Measurements from ENCODE around the gene MTM1.

MTM1 gene

DNA sequence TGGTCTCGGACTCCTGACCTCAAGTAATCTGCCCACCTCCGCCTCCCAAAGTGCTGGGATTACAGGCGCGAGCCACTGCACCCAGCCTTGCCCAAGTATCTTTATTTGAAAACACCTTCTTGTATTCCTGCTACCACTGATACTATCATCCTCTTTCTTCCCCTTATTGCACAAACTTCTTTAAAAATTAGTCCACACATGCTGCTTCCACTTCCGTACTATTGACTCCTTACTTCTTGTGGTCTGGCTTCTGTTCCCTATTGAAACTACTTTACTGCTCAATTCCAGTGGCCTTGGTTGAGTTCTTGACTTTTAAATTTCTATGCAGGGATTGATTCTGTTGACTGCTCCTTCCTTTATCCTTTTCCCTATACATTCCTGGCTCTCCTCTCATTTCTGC is 38.8 kb downstream of the MTM1 start:
- DNase-seq, result no peak

DNA sequence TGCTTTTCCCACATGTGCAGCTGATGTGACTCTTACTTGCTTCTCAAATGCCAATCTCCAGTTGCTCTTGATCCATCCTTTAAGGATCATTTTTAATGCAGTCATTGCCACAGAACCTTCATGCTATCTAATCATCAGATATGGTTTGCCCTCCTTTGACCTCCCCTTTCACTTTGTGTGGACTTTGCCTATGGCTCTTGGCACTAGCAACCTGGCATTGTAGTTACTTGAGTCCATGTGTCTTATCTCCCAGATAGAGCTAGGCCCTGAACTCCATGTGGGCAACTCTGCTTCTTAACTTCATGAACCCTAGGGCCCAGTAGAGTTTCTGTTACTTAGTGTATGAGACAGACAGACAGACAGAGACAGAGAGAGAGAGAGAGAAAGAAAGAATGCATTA is 41.6 kb downstream of the MTM1 start:
- no peak for DNase-seq

DNA sequence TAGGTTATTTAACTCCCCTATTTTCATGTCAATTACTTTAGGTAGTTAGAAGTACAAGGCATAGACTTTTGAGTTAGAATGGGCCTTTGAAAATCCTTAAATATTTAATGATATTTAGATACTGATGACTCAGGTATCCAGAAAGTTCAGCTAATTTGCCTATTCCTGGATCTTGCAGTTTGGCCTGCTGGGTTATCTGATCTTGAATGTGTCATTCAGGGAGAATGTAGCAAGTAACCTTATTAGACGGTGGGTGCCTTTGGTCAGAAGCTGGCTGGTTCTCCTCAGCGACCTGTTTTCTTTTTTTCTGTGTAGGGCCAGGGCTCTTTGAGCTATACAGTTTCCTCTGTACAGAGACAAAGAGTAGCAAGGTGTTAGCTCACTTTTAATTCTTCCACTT is 42.0 kb downstream of the MTM1 start:
- no peak for DNase-seq

DNA sequence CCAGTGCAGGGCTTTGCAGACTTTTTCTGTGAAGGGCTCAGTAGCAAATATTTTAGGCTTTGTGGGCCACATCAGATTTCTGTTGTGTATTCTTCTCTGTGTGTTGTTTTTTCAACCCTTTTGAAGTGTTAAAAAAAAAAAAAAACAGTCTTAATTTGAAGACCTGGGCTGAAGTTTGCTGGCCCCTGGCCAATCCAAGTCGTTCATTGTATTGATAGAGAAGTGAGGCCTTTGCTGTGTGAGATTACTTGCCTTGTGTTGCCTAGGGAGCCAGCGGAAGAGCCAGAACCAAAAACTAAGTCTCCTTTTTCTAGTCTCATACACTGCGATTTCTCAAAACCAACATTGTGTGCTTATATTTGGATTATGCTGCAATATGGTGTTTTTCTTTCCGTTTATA is 46.9 kb downstream of the MTM1 start:
- no peak for DNase-seq

DNA sequence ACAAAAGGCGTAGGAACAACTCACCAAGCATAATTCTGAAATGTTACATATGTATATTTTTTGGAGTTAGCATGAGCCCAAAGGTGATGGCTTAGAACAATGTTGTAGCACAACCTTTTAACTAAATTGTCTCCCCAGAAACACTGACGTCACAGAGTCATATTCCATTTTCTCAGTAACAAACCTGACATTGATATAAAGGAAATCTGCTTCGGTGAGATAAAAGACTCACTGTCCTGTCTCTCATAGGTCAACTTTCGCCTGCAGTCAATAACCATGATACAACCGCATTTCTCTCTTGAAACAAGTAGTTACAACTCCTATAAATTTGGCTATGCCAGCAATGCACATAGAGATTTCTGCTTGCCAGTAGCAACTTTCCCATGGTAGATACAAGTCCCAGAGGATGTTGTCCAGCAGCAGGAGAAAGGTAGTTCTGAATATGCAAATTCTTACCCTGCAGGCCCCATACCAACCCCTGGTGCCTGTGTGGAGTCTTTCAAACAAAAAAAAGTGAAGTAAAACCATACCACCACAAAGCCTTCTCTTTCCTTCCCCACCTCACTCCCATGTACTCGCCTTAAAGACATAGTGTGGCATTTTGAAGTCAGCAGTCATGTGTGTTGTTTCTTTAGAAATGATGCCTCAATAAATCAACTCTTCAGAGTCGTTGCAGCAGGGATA is 47.9 kb downstream of the MTM1 start:
- no peak for DNase-seq

DNA sequence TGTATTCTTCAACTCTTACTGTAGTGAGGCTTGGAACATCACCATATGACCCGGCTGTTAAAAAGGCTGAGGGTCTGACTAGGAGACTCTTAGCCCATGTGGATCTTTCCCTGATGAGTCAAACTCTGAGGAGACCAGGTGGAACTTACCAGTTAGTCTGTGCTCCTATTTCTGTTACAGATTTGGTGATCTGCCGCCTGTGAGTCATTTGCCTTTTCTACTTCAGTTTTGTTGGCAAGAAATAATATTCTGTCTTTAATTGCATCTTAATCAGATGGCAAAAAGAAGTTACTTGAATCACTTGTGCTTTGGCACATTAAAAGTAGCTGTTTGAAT is 48.4 kb downstream of the MTM1 start:
- DNase-seq, result no peak

DNA sequence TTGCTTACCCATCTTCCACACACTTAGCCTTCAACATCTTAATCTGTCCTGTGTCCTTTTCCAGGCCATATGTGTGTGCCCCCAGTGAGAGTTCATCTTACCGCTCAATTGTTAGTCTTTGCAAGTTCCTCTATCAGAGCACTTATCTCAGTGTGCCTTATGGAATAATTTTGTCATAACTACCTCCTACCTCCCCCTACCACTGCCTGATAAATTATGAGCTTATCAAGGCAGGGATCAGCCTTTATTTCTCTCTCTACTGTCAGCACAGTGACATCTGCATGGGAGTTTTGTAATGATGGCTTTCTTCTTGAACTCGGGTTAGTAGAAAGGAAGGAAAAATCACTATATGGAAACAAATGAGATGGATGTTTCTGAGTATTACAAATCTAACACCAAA is 53.2 kb downstream of the MTM1 start:
- DNase-seq, result no peak

DNA sequence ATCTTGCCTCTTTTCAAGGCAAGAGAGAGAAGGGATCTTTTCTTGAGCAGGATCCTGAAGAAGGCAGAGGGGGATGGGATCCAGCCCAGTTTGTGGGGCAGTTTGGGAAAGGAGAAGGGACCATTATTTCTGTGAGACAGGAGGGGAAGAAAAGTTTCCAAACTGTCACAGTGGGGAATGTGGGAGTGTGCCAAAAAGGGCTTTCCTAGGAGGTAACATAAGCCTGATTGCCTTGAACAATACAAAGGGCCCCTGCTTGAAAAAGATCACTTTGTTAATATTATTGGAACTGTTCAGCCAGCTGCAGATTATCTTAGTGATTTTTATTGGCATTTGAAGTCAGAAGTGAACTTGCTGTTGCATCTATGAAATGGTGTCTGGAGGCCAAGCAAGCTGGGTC is 55.2 kb downstream of the MTM1 start:
- no peak for DNase-seq

DNA sequence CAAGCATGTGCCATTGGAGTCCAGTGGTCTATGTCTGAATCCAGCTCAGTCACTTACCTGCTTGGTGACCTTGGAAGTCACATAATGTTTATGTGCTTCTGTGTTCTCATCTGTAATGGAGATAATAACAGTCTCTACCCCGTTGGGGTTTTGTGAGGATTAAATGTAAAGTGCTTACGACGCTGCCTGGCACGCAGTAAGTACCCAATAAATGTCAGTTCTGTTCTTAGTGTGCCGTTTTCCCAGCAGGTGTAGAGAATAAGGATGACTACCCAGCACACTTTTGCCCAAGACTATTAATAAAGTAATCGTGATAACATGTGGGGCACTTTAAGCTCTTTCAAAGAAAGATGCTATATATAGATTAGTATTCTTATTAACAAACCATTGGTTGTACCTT is 56.7 kb downstream of the MTM1 start:
- DNase-seq, result no peak

DNA sequence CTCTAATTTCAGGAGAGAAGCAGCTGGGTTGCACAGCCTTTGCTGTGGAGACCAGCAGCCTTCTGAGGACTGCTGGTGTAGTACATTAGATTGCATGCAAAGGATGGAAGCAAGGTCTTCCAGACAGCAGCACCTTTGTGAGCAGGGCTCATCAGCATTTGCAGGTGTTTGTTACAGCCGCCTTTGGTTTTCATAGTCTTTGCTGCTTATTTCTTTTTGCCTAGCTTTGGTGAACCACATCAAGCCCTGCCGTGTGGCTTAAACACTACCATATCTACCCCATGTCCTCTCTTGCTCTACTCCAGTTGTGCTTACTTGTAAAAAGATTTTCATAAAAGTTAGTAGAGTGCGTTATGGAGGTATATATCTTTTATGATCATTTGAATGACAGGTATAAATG is 57.5 kb downstream of the MTM1 start:
- no peak for DNase-seq

DNA sequence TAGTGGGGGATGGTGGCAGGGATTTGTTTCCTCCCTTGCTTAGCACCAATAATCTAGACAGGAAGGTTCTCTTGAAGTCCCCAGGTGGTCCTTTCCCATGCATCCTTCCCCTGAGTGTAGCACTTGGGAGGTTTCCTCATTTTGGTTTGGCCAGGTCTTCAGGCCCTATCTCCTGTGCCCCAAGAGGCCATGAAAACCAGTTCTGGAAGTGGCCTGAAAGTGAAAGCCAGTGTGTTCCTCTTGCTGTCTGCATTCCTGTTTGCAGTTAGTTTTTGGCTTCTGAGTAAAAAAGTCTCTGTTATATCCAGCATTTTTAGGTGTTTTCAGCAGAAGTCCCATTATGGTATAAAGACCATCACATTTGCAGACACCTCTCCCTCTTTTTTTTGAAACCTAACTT is 59.5 kb downstream of the MTM1 start:
- no peak for DNase-seq

DNA sequence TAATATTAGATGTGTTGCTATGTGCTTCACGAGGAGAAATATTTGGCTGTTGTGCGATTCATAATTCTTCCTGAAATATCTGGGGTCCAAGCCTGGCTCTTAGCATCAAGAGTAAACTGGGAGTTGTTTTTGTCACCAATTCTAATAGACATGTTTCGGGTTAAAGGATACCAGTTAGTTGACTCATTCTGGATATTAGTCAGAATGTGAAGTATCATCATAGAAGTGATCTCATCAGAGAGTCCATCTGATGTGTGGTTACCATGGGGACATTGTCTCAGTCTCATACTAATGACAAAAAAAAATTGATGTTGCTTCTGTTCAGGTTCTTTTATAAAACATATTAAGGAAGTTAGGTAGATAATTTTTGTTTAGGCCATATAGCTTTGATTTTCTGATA is 67.5 kb downstream of the MTM1 start:
- no peak for DNase-seq

DNA sequence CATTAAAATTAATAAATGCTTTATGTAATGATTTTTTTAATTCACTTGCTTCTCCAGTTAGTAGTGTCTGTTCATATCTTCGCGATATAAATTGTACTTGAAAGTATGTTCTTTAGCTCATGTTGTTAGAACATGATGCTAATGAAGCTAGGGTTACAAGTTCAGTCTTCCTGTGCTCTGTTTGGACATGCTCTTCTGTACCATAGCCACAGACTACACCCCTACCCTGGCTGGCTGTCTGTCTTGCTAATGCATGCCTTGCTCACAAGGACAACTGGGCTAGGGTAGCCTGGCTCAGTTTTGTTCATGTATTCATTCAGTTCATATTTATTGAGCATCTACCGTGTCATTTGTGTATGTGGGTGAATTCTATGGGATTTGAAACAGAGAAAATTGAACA is 74.0 kb downstream of the MTM1 start:
- DNase-seq, result no peak

DNA sequence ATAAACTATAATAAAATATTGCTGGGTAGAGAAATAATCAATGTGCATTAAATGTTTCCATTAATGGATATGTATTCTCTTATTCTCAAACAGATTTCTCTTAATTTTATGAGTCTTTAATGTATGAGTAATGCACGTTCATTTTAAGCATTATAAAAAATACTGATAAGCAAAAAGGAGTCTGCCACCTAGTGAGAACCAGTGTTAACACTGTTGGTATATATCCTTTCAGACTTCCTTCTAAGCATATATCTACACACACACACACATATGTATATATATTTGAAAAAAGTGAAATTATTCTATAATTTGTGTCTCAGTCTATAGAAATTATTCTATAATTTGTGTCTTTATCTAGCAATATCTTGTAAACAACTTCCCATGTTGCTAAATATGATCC is 74.8 kb downstream of the MTM1 start:
- no peak for DNase-seq

DNA sequence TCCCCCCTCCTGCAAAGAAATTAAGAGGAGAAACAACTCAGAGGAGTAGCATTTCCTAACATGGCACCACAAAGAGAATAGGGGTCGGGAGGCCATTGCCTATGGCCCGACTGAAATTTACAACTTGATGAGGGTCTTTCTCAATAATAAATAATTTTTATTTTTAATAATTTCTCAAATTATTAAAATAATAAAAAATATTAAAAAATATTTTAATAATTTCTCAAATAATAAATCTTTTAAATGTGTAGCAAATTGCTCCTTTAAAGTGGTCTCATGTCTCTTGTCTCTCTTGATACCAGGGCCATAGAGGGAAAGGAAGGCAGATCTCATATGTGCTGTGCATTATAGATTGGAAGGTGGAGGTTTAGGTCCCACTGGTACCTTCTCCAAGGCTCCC is 75.5 kb downstream of the MTM1 start:
- no peak for DNase-seq

DNA sequence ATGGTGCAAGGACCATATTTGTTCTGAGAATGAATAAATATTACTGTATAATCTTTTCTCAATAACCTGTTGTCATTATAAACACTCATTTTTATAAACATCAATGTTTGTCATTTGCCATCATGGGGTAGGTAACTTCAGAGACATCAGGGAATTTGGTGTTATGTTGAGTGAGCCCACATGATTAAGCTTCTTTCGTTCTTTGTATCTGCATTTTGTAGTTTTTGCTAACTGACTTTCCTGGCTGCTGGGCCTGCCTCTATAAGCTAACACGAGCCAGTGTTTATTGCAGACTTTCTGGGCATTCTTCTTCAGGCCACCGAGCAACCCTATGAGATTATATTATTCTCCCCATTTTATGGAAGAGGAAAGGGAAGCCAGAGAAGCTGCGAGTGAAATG is 76.0 kb downstream of the MTM1 start:
- DNase-seq, result no peak

DNA sequence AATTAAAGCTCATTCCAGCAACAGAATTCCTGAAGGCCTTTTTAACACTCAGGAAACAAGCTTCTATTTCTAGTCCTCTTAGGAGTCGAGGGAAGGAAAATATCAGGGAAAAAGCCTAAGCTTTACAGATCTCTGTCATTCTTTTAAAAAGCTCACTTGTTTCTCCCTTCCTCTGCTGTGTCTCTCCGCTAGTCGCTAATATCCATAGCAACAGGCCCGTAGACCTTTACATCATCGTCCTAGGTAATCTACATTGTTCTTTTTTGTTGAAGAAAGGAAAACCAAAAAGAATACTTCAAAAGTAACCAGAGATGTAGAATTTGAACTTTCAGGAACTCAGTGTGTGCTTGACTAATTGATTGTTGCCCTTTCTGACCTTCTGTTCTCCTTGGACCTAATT is 78.9 kb downstream of the MTM1 start:
- no peak for DNase-seq

DNA sequence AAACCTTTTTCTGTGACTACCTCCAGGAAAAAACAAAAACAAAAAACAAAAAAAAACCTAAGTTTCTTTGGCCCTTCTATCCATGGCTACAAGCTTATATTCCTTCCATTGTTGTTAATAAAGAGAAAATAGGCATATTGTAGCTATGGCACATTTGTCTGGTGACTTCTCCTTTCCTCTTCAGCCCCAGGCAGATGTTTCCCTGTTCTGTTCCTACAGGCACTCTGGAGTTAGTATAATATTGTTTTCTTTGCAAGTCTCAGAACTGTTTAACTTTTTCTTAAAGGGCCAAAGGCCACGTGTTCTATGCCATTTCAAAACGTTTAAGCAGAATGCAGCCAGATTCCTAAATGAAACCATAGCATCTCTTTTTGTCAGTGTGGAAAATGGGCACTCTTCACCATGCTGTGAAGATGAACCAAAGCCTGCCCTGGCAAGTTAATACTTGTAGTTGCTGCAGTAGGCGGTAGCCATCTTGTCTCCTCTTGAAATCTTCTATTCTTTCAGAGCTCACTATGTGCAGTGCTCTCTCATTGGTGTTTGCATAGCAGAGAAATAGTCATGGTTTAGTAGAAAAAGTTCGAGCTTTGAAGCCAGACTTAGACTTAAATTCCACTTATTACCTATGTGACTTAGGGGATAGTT is 80.0 kb downstream of the MTM1 start:
- no peak for DNase-seq

DNA sequence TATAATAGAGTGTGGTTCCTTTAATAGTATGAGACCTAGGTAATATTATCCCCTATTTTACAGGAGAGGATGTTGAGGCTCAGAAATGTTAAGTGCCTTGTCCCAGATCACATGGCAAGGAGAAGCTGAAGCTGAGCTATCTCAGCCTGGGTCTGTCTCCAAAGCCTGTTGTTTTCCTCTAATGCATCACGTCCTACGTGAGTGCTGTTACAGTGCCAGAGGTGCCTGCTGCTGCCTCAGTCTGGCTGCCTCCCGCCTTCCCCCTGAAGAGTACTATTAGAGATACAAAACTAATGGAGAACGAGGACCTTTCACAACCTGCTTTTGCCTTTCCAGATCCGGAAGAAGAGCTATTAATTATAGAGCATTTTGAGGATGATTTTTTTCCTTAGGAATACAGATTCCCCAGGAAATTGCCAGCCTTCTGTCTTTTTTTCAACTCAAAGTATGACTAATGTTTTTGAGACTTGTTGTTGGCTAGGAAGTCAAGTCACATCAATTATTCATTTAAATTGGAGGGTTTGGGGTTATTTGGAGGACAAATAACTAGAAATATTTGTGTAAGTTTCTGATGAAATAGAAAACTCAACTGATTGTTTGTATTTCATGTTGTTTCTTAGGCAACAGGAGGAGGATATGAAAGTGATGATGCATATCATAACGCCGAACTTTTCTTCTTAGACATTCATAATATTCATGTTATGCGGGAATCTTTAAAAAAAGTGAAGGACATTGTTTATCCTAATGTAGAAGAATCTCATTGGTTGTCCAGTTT is 80.9 kb downstream of the MTM1 start:
- no peak for DNase-seq

DNA sequence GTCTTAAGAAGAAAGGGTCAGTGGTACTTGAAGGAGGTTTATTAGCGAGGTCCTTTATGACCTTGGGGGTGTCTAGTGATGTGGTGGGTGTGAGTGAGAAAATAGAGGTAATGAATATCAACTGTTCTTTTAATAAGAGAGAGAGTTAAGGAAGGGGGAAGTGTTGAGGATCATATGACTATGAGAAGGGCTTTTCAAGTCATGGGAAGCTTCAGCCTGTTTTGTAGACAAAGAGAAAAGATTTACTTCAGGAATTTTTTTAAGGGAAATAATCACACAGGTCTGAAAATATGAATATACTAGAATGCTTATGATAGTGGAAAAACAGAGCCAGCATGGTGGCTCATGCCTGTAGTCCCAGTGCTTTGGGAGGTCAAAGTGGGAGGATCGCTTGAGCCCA is 83.5 kb downstream of the MTM1 start:
- DNase-seq, result no peak

DNA sequence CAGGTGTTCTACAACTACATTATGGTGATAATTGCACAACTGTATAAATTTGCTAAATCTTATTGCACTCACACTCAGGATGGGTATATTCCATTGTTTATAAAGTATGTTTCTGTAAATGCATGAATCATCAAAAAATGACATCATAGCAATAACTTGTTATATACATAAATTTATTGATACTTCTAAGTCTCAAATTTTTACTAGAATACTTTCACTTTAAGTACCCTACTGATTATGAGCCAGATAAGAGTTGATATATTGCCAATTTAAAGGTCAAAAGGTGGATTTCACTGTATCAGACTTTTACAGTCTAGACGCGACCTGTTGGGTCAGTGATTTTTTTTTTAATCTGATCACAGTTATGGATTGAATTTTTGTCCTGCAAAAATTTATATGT is 87.4 kb downstream of the MTM1 start:
- no peak for DNase-seq

DNA sequence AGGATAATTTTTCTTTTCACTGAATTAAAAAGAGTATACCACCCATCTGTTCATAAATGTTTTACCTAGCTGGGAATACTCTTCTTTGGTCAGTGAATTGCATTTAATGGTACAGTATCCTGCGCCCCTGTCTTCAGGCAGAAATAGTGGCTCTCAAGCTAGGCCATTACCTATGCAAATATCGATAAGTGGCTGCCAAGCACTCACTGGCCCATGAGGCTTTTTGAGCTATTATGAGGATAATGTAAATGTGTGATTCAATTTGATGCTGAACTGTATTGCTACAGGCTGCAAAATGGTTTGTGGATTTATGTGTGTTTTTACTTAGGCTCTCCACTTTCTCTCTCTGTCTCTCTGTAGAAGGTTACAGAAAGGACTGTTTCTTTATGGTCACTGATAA is 94.7 kb downstream of the MTM1 start:
- no peak for DNase-seq

DNA sequence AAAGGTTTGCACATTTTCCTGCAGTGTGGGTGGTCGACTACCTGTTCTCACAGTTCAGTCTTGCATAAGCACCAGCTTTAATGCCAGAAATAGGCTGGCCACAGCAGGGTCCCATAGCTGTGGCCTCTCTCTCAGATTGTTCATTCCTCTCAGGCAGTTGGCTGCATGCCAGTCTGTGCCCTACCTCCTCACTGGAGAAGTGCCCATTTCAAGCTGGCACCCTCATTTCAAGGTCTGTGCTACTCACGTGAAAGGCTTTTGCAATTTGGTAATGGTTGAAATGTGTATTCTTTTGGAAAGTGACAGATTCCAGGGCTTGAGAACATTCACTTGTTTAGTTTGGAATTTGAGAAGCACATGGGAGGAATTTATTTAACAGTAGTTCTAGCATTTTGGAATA is 95.9 kb downstream of the MTM1 start:
- DNase-seq, result no peak

DNA sequence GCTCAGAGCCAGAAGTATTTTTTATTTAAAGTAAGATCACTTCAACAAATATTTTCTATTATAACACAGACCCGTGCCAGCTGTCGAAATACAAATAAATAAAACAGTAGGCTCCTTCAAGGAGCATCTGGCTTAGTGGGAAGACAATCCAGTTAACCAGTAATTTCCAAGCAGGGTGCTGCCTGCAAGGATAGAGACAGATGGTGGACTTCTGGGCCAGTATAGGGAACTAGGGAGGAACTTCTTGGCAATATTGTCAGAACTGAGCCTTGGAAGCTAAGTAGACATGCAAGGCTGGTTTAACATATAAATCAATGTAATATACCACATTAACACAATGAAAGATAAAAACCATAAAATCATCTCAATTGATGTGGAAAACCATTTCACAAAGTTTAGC is 107.8 kb downstream of the MTM1 start:
- no peak for DNase-seq

DNA sequence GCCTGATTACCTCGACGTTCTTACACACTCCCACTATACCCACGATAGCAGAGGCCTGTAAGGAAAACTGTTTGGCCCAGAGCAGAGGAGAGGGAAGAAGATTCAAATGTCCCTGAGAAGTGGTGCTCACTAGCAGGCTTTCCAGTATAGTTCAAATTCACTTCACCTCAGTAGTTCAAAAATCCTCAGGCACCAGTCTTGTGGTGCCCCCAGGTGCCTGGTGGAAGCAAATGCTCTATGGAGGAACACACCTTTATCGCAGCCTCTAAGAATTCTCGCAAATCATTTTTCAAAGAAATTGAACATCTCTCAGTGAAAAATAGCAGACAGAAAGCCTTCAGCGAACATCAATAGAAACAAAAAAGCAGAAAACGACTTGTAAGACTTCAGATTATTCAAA is 112.6 kb downstream of the MTM1 start:
- no peak for DNase-seq

Data from activated T-cell treated with anti-CD3 and anti-CD28 coated beads for 4 hours (primary cell).